Stomach (tissue), 4 donors: Measurements from ENCODE around the gene SECTM1.

Experiments
- EP300 ChIP-seq: sonication (generic); formaldehyde crosslinking; IDR thresholded peaks from one replicate; pipeline ENCODE4 v1.6.1; 2017; ENCODE audit warnings: antibody characterized with exemption
- POLR2A ChIP-seq, 4 donors: fragments of 450-650 bp; IDR thresholded peaks; one replicate each; pipeline ENCODE4 v1.6.1; 2016; ENCODE audit warnings: antibody characterized with exemption in 4 of 4, control low read depth in 2 of 4, mild to moderate bottlenecking in 1 of 4, moderate library complexity in 1 of 4
- TF ChIP-seq, protein P1 (sequence below), 7 experiments: fragments of 450-650 bp in 4 of 7; fragments of 200-600 bp in 3 of 7; sonication (generic) in 3 of 7; IDR thresholded peaks; one replicate each; pipeline ENCODE4 v1.5.1; 2016 to 2019; ENCODE audit warnings: antibody characterized with exemption in 7 of 7, control low read depth in 2 of 7, mild to moderate bottlenecking in 1 of 7

DNA sequence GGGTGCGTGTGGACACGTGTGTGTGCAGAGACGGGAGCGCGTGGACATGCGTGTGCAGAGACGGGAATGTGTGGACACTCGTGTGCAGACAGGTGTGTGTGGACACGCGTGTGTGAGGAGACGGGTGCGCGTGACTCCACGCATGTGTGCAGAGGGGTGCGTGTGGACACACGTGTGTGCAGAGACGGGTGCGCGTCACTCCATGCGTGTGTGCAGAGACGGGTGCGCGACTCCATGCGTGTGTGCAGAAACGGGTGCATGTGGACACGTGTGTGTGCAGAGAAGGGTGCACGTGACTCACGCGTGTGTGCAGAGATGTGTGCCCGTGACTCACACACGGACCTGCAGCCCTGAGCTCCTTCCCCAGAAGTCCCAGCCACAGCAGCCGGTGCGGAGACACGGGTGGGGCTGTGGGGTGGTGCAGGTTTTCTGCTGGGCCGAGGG lies 13.9 kb downstream of the SECTM1 start:
- TF ChIP-seq, protein P1, sequence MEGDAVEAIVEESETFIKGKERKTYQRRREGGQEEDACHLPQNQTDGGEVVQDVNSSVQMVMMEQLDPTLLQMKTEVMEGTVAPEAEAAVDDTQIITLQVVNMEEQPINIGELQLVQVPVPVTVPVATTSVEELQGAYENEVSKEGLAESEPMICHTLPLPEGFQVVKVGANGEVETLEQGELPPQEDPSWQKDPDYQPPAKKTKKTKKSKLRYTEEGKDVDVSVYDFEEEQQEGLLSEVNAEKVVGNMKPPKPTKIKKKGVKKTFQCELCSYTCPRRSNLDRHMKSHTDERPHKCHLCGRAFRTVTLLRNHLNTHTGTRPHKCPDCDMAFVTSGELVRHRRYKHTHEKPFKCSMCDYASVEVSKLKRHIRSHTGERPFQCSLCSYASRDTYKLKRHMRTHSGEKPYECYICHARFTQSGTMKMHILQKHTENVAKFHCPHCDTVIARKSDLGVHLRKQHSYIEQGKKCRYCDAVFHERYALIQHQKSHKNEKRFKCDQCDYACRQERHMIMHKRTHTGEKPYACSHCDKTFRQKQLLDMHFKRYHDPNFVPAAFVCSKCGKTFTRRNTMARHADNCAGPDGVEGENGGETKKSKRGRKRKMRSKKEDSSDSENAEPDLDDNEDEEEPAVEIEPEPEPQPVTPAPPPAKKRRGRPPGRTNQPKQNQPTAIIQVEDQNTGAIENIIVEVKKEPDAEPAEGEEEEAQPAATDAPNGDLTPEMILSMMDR (IDR thresholded peaks at IDR 0.05) = no peak
- TF ChIP-seq EP300 (no peak), POLR2A (IDR thresholded peaks at IDR 0.05) (no peak)
